ENCODE data around the gene RFX2. TPM values are rescaled to one million over a fixed set of nuclear protein-coding genes. Genes with fewer than 3 reads are reported as not detected.

The RFX2 gene
- total RNA-seq, 1 donor = 10.7 TPM

DNA sequence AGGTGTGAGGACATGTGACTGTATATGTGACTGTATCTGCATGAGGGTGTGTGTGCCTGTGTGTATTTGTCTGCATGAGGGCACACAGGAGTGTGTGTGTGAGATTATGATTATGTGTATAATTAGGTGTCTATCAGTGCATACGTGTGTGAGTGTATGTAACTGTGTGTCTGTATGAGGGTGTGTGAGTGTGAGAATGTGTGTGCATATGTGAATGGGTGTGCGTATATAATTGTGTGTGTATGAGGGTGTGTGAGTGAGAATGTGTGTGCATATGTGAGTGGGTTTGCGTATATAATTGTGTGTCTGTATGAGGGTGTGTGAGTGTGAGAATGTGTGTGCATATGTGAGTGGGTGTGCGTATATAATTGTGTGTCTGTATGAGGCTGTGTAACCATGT, 22.2 kb upstream of the RFX2 start:
- TF ChIP-seq, protein P1, sequence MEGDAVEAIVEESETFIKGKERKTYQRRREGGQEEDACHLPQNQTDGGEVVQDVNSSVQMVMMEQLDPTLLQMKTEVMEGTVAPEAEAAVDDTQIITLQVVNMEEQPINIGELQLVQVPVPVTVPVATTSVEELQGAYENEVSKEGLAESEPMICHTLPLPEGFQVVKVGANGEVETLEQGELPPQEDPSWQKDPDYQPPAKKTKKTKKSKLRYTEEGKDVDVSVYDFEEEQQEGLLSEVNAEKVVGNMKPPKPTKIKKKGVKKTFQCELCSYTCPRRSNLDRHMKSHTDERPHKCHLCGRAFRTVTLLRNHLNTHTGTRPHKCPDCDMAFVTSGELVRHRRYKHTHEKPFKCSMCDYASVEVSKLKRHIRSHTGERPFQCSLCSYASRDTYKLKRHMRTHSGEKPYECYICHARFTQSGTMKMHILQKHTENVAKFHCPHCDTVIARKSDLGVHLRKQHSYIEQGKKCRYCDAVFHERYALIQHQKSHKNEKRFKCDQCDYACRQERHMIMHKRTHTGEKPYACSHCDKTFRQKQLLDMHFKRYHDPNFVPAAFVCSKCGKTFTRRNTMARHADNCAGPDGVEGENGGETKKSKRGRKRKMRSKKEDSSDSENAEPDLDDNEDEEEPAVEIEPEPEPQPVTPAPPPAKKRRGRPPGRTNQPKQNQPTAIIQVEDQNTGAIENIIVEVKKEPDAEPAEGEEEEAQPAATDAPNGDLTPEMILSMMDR (IDR thresholded peaks at IDR 0.05; ENCODE audit: insufficient read depth, low read length) = no peak

DNA sequence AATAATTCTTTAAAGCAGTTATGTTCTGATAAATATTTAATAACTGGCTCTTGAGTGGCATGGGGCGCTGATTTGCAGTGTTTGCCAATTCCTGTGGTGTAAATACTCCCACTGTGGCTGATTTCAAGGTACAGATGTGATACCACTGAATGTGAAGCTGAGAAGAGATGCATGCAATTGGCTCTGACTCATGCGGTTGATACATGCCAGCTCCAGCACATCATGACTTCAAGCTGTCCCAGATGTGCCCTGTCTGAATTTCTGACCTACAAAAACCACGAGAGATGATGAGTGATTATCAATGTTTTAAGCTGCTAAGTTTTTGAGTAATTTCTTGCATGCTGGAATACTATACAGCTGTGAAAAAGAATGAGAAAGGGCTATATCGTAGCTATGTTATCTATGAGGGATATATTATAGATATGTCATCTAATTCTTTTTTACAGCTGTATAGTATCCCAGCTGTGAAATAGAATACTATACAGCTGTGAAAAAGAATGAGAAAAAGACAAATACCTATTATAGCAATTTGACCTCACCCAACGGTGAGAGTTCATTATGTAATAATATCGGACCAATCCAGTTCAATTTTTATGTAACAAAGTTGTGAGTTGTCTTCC, 17.5 kb upstream of the RFX2 start:
- H3K4me3 ChIP-seq (ENCODE audit: low read depth, low read length) = no peak overlapping the region
- no peak for DNase-seq (ENCODE audit: low read depth)
- TF ChIP-seq, protein P1 (IDR thresholded peaks at IDR 0.05; ENCODE audit: insufficient read depth, low read length) = no peak

More for the DNA sequence above, 22.2 kb upstream of the RFX2 start:
- no peak for DNase-seq (ENCODE audit: low read depth)
- H3K4me3 ChIP-seq (ENCODE audit: low read depth, low read length) = no peak overlapping the region

DNA sequence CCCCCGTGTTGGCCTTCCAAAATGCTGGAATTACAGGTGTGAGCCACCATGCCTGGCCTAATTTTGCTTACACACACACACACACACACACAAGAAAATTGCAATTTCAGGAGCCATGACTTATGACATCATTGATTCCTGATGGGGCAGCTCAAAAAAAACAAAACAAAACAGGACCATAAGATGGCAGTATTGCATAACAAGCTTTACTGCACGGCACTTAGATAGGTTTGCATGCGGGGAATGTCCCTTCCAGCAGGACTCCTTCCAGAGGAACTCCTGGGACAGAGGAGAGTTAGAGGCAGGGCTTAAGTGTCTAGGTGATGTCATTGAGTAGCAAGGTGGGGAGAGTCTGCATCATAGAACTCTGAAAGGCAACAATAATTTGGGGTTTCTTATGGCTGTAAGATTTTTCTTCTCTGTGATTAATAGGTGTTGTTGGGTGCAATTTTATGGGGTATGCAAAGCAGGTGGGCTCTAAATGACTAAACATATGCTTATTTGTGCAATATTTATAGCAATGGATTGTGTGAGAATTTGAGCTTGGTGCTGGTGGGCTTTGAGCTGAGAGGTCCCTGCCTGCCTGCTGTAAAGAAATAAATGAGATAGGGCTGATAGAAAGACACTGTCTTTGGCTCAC, 16.2 kb upstream of the RFX2 start:
- TF ChIP-seq, protein P1 (IDR thresholded peaks at IDR 0.05; ENCODE audit: insufficient read depth, low read length) = peak; percentile 30
- no peak overlapping the region for H3K4me3 ChIP-seq (ENCODE audit: low read depth, low read length)
- DNase-seq (ENCODE audit: low read depth) = peak; percentile 73

DNA sequence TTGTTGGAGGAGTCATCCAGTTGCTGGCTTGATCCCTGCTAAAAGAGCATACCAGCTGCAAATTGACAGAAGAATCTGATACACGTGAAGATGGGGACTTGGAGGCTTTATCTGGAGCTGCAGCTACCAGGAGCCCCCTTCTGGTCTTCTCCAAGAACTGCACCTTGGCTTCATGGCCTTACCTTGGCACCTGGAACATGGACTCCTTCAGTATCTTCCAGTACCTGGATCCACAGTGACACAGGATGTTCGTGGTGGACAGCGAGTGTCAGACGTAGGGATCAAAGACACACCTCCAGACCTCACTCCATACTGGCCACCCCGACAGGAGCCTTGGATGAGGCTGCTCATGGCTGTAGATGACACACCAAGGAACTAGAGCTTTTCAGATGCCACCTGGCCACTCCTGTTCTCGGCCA, 15.3 kb upstream of the RFX2 start:
- H3K4me3 ChIP-seq (ENCODE audit: low read depth, low read length) = no peak overlapping the region
- DNase-seq (ENCODE audit: low read depth) = peak; percentile 84
- TF ChIP-seq, protein P1 (IDR thresholded peaks at IDR 0.05; ENCODE audit: insufficient read depth, low read length) = peak; percentile 97

DNA sequence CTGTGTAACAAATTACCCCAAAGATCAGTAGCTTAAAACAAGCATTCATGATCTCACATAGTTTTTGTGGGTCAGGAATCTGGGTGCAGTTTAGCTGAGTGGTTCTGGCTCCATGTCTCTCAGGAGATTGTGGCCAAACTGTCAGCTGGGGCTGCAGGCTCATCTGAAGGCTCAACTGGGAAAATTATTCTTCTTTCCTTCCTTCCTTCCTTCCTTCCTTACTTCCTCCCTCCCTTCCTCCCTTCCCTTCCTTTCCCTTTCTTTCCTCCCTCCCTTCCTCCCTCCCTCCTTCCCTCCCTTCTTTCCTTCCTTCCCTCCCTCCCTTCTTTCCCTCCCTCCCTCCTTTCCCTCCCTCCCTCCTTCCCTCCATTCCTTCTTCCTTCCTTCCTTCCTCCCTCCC, 8.7 kb upstream of the RFX2 start:
- H3K4me3 ChIP-seq (ENCODE audit: low read depth, low read length) = no peak overlapping the region
- DNase-seq (ENCODE audit: low read depth) = no peak
- TF ChIP-seq, protein P1 (IDR thresholded peaks at IDR 0.05; ENCODE audit: insufficient read depth, low read length) = no peak

DNA sequence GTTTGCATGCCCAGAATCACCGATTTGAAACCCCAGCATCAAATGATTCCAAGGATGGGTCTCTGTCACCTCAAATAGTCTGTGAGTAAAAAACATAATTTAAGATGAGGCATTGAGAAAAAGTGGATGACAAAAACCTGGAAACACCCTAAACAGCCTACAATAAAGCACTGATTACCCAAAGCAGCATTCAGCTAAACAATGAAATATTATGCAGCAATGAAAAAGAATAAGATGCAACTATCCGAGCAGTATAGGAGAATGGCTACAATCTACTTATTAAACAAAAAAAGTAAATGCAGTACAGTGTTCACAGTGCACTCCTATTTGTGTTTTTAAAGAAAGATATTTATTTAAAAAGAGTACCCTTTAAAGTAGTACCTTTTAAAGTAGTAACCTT, 7.7 kb upstream of the RFX2 start:
- TF ChIP-seq, protein P1 (IDR thresholded peaks at IDR 0.05; ENCODE audit: insufficient read depth, low read length) = no peak
- DNase-seq (ENCODE audit: low read depth) = no peak
- H3K4me3 ChIP-seq (ENCODE audit: low read depth, low read length) = no peak overlapping the region

All from fibroblast of the aortic adventitia (primary cell).